MM.1S (cell line): ENCODE results near the gene BBS10.

Source experiments
- DNase-seq: peaks from one replicate; pipeline ENCODE4 v3.0.0-alpha.2; 2015
- H2AFZ ChIP-seq: fragments of 300-600 bp; sonication (generic); 2 replicates; pipeline ENCODE4 v1.6.0; 2016; ENCODE audit warnings: antibody characterized with exemption, low read length
- H3F3A ChIP-seq: fragments of 300-600 bp; sonication (generic); 2 replicates; pipeline ENCODE4 v1.6.1; 2016; ENCODE audit warnings: mild to moderate bottlenecking, antibody characterized with exemption, low read length, moderate library complexity, mixed read lengths; ENCODE audit not compliant: insufficient read depth
- H3K27ac ChIP-seq: fragments of 300-600 bp; sonication (generic); 2 replicates; pipeline ENCODE4 v1.5.1; 2016; ENCODE audit warnings: mild to moderate bottlenecking, low read length
- H3K27me3 ChIP-seq: fragments of 300-600 bp; sonication (generic); replicated peaks from 2 replicates; pipeline ENCODE4 v1.6.0; 2016; ENCODE audit warnings: low read length; ENCODE audit not compliant: insufficient read depth
- H3K36me3 ChIP-seq: fragments of 300-600 bp; sonication (generic); replicated peaks from 2 replicates; pipeline ENCODE4 v1.6.1; 2016; ENCODE audit warnings: mild to moderate bottlenecking, low read length, mixed read lengths; ENCODE audit not compliant: insufficient read depth
- H3K4me1 ChIP-seq: fragments of 300-600 bp; sonication (generic); 2 replicates; pipeline ENCODE4 v1.6.1; 2016; ENCODE audit warnings: low read length, mixed read lengths
- H3K4me2 ChIP-seq: fragments of 300-600 bp; sonication (generic); 2 replicates; pipeline ENCODE4 v1.6.0; 2016; ENCODE audit warnings: low read depth, low read length
- H3K4me3 ChIP-seq: fragments of 300-600 bp; sonication (generic); 2 replicates; pipeline ENCODE4 v1.5.1; 2016; ENCODE audit warnings: low read length, mixed read lengths
- H3K79me2 ChIP-seq: fragments of 300-600 bp; sonication (generic); 2 replicates; pipeline ENCODE4 v1.6.1; 2016; ENCODE audit warnings: mixed run types, low read length, mixed read lengths
- H3K9ac ChIP-seq: fragments of 300-600 bp; sonication (generic); 2 replicates; pipeline ENCODE4 v1.6.1; 2016; ENCODE audit warnings: low read length, mixed read lengths
- H3K9me2 ChIP-seq: fragments of 300-600 bp; sonication (generic); replicated peaks from 2 replicates; pipeline ENCODE4 v1.6.1; 2016; ENCODE audit warnings: mild to moderate bottlenecking, low read length, mixed read lengths; ENCODE audit not compliant: insufficient read depth
- H3K9me3 ChIP-seq: fragments of 300-600 bp; sonication (generic); replicated peaks from 2 replicates; pipeline ENCODE4 v1.6.1; 2016; ENCODE audit warnings: mild to moderate bottlenecking, low read length, mixed read lengths; ENCODE audit not compliant: insufficient read depth
- H4K20me1 ChIP-seq: fragments of 300-600 bp; sonication (generic); 2 replicates; pipeline ENCODE4 v1.6.1; 2016; ENCODE audit warnings: mild to moderate bottlenecking, low read length, moderate library complexity, mixed read lengths; ENCODE audit not compliant: insufficient read depth
- CTCF ChIP-seq: fragments of 300-600 bp; sonication (generic); IDR thresholded peaks from 2 replicates; pipeline ENCODE4 v1.5.1; 2016; ENCODE audit warnings: antibody characterized with exemption, low read length, mixed read lengths
- EZH2 ChIP-seq: fragments of 300-600 bp; sonication (generic); optimal IDR thresholded peaks from 2 replicates; pipeline ENCODE3; 2017; ENCODE audit warnings: low read depth, mild to moderate bottlenecking, antibody characterized with exemption, low read length, mixed read lengths
- EZH2phosphoT487 ChIP-seq: fragments of 300-600 bp; sonication (generic); IDR thresholded peaks from 2 replicates; pipeline ENCODE4 v1.6.1; 2018; ENCODE audit warnings: antibody characterized with exemption, low read length

Gene BBS10

GRCh38 chr12:76337583-76337982 lies 10.6 kb downstream of the BBS10 start:
- DNase-seq, result no peak
- H3F3A ChIP-seq, result no peaks in the 10 kb centered on the region
- no peaks in the 10 kb centered on the region for H3K36me3 ChIP-seq
- H3K9ac ChIP-seq, result no peak overlapping the region
- no peaks in the 10 kb centered on the region for H3K9me2 ChIP-seq
- H3K9me3 ChIP-seq, result no peaks in the 10 kb centered on the region
- no peak overlapping the region for H3K4me3 ChIP-seq
- H3K79me2 ChIP-seq, result no peaks in the 10 kb centered on the region
- H3K4me1 ChIP-seq, result no peaks in the 10 kb centered on the region
- no peak overlapping the region for H3K4me2 ChIP-seq
- no peak overlapping the region for H3K27ac ChIP-seq
- no peaks in the 10 kb centered on the region for H4K20me1 ChIP-seq
- H2AFZ ChIP-seq, result no peak overlapping the region
- H3K27me3 ChIP-seq, result no peaks in the 10 kb centered on the region
- TF ChIP-seq EZH2phosphoT487 (no peak), CTCF (no peak), EZH2 (no peak)

GRCh38 chr12:76332606-76333005 lies 15.6 kb downstream of the BBS10 start:
- Histone ChIP-seq H2AFZ (no peak overlapping the region), H3K27ac (no peak overlapping the region), H4K20me1 (no peaks in the 10 kb centered on the region), H3K9me3 (no peaks in the 10 kb centered on the region), H3K9ac (no peak overlapping the region), H3K4me3 (no peak overlapping the region), H3K79me2 (no peaks in the 10 kb centered on the region), H3F3A (no peaks in the 10 kb centered on the region), H3K36me3 (no peaks in the 10 kb centered on the region), H3K27me3 (no peaks in the 10 kb centered on the region), H3K4me1 (no peaks in the 10 kb centered on the region), H3K9me2 (no peaks in the 10 kb centered on the region), H3K4me2 (no peak overlapping the region)
- no peak for DNase-seq
- TF ChIP-seq EZH2, result no peak
- no peak for TF ChIP-seq CTCF
- TF ChIP-seq EZH2phosphoT487, result no peak

- Histone ChIP-seq H3K9me2 (no peaks in the 10 kb centered on the region), H2AFZ (no peak overlapping the region), H3F3A (no peaks in the 10 kb centered on the region), H3K4me3 (no peak overlapping the region), H3K27me3 (no peaks in the 10 kb centered on the region), H3K4me2 (no peak overlapping the region), H3K36me3 (no peaks in the 10 kb centered on the region), H3K9ac (no peak overlapping the region), H3K27ac (no peak overlapping the region), H3K4me1 (no peaks in the 10 kb centered on the region), H3K9me3 (no peaks in the 10 kb centered on the region), H3K79me2 (no peaks in the 10 kb centered on the region), H4K20me1 (no peaks in the 10 kb centered on the region)
- DNase-seq, result no peak
- no peak for TF ChIP-seq CTCF
- no peak for TF ChIP-seq EZH2
- no peak for TF ChIP-seq EZH2phosphoT487
These were observed 18.6 kb downstream of the BBS10 start for GRCh38 chr12:76329606-76330005.
